ENCODE data around the gene CDC25B.

- TF ChIP-seq EP300 (IDR thresholded peaks at IDR 0.05) = no peak
- TF ChIP-seq, protein P1, sequence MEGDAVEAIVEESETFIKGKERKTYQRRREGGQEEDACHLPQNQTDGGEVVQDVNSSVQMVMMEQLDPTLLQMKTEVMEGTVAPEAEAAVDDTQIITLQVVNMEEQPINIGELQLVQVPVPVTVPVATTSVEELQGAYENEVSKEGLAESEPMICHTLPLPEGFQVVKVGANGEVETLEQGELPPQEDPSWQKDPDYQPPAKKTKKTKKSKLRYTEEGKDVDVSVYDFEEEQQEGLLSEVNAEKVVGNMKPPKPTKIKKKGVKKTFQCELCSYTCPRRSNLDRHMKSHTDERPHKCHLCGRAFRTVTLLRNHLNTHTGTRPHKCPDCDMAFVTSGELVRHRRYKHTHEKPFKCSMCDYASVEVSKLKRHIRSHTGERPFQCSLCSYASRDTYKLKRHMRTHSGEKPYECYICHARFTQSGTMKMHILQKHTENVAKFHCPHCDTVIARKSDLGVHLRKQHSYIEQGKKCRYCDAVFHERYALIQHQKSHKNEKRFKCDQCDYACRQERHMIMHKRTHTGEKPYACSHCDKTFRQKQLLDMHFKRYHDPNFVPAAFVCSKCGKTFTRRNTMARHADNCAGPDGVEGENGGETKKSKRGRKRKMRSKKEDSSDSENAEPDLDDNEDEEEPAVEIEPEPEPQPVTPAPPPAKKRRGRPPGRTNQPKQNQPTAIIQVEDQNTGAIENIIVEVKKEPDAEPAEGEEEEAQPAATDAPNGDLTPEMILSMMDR (IDR thresholded peaks at IDR 0.05) = no peak
- TF ChIP-seq POLR2A (IDR thresholded peaks at IDR 0.05) = no peak
These were observed 36.2 kb upstream of the CDC25B start for GRCh38 chr20:3759884-3760283.

Data from stomach (tissue), 4 donors.